Activated T-cell treated with anti-CD3 and anti-CD28 coated beads, Interleukin-2, amount 50 U/mL, for 4 hours (primary cell): ENCODE data around the gene SLC27A5. TPM values are rescaled to one million over a fixed set of nuclear protein-coding genes. Genes with fewer than 3 reads are reported as not detected.
"Not testable (repeated sequence)": the region's sequence is repeated elsewhere in the genome, so short reads cannot be mapped to it uniquely, and the experiment has no call there.

ENCODE experiments used
- ATAC-seq, 2 donors: fragments of 200-7000 bp; cut with Tn5 transposase; one replicate each; pipeline ENCODE4 v1.10.0; 2021
- DNase-seq: peaks from one replicate; pipeline ENCODE4 v3.0.0-alpha.2; 2020
- H3K27me3 Mint-ChIP-seq: one replicate; pipeline ENCODE4 v1.8.0; 2021; ENCODE audit warnings: low read depth, mixed read lengths
- H3K36me3 Mint-ChIP-seq: one replicate; pipeline ENCODE4 v1.8.0; 2022; ENCODE audit warnings: mixed read lengths; ENCODE audit not compliant: insufficient read depth
- H3K4me1 Mint-ChIP-seq: one replicate; pipeline ENCODE4 v1.8.0; 2021; ENCODE audit warnings: low read depth, mixed read lengths
- H3K4me3 Mint-ChIP-seq: one replicate; pipeline ENCODE4 v1.8.0; 2021; ENCODE audit warnings: mild to moderate bottlenecking, moderate library complexity, mixed read lengths
- H3K9me3 Mint-ChIP-seq: one replicate; pipeline ENCODE4 v1.8.0; 2021; ENCODE audit warnings: mixed read lengths
- total RNA-seq, 3 donors: library from RNA; stranded (reverse); gene quantifications; one replicate each; pipeline ENCODE4 v1.2.1, GENCODE V29; 2021

Gene SLC27A5
- total RNA-seq, 3 donors from 2014 or later, result 12.6 to 19.8 (median 19.5) TPM

GRCh38 chr19:58477130-58477529 lies 34.7 kb downstream of the SLC27A5 start:
- Mint-ChIP-seq H3K27me3 (no peaks in the 10 kb centered on the region), H3K9me3 (no peaks in the 10 kb centered on the region), H3K4me1 (peaks cover 19% of the 10 kb centered on the region), H3K36me3 (peaks cover 6% of the 10 kb centered on the region), H3K4me3 (peak overlapping the region; percentile 90)
- ATAC-seq, result no peak
- DNase-seq, result no peak

GRCh38 chr19:58476498-58477015 lies 35.2 kb downstream of the SLC27A5 start:
- no peak for DNase-seq
- Mint-ChIP-seq H3K4me1 (peaks cover 19% of the 10 kb centered on the region), H3K27me3 (no peaks in the 10 kb centered on the region), H3K4me3 (peak overlapping the region; percentile 90), H3K36me3 (peaks cover 6% of the 10 kb centered on the region), H3K9me3 (no peaks in the 10 kb centered on the region)
- ATAC-seq, result no peak

- ATAC-seq (peak; percentile 93 to 94), DNase-seq (peak; percentile 91)
- Mint-ChIP-seq H3K4me3 (peak within 1 kb of the TSS; percentile 90), H3K9me3 (no peaks in the 10 kb centered on the region), H3K27me3 (no peaks in the 10 kb centered on the region), H3K4me1 (peaks cover 19% of the 10 kb centered on the region), H3K36me3 (peaks cover 6% of the 10 kb centered on the region)
Observed at GRCh38 chr19:58475714-58476497, 35.9 kb downstream of the SLC27A5 start, which contains the start of gene ZNF446. TSS of gene ZNF446 (plus strand) at chr19:58476352. CDS start at chr19:58477219, 867 bp downstream.

GRCh38 chr19:58474997-58475713 lies 36.6 kb downstream of the SLC27A5 start:
- H3K27me3 Mint-ChIP-seq, result no peaks in the 10 kb centered on the region
- H3K9me3 Mint-ChIP-seq, result no peaks in the 10 kb centered on the region
- ATAC-seq (peak in 1 of 2 donors; percentile 1), DNase-seq (no peak)
- peaks cover 9% of the 10 kb centered on the region for H3K36me3 Mint-ChIP-seq
- peaks cover 19% of the 10 kb centered on the region for H3K4me1 Mint-ChIP-seq
- peak overlapping the region; percentile 90 for H3K4me3 Mint-ChIP-seq

GRCh38 chr19:58474291-58474996 lies 37.3 kb downstream of the SLC27A5 start:
- no peaks in the 10 kb centered on the region for H3K27me3 Mint-ChIP-seq
- H3K36me3 Mint-ChIP-seq, result peaks cover 9% of the 10 kb centered on the region
- H3K4me3 Mint-ChIP-seq, result peak overlapping the region; percentile 90
- peaks cover 19% of the 10 kb centered on the region for H3K4me1 Mint-ChIP-seq
- H3K9me3 Mint-ChIP-seq, result no peaks in the 10 kb centered on the region
- ATAC-seq, result no peak
- DNase-seq, result no peak

GRCh38 chr19:58473775-58474174 lies 38.0 kb downstream of the SLC27A5 start:
- Mint-ChIP-seq H3K27me3 (no peaks in the 10 kb centered on the region), H3K9me3 (no peaks in the 10 kb centered on the region), H3K36me3 (peaks cover 9% of the 10 kb centered on the region), H3K4me1 (peaks cover 22% of the 10 kb centered on the region), H3K4me3 (peak overlapping the region; percentile 90)
- DNase-seq, result no peak
- no peak for ATAC-seq

GRCh38 chr19:58471736-58472135 lies 40.1 kb downstream of the SLC27A5 start:
- ATAC-seq (no peak), DNase-seq (no peak)
- H3K4me3 Mint-ChIP-seq, result no peak overlapping the region
- H3K9me3 Mint-ChIP-seq, result no peaks in the 10 kb centered on the region
- H3K27me3 Mint-ChIP-seq, result no peaks in the 10 kb centered on the region
- peaks cover 31% of the 10 kb centered on the region for H3K4me1 Mint-ChIP-seq
- H3K36me3 Mint-ChIP-seq, result peaks cover 9% of the 10 kb centered on the region

GRCh38 chr19:58470837-58471543 lies 40.8 kb downstream of the SLC27A5 start:
- not testable (repeated sequence) for H3K4me3 Mint-ChIP-seq, ATAC-seq, H3K27me3 Mint-ChIP-seq, H3K36me3 Mint-ChIP-seq, DNase-seq, H3K9me3 Mint-ChIP-seq
- peaks cover 27% of the 10 kb centered on the region for H3K4me1 Mint-ChIP-seq

GRCh38 chr19:58469241-58470013 lies 42.4 kb downstream of the SLC27A5 start:
- Mint-ChIP-seq H3K36me3 (peaks cover 9% of the 10 kb centered on the region), H3K9me3 (no peaks in the 10 kb centered on the region), H3K4me1 (peaks cover 17% of the 10 kb centered on the region), H3K27me3 (no peaks in the 10 kb centered on the region), H3K4me3 (peak overlapping the region; percentile 33)
- ATAC-seq, result no peak
- no peak for DNase-seq

- Mint-ChIP-seq H3K4me1 (peaks cover 17% of the 10 kb centered on the region), H3K9me3 (no peaks in the 10 kb centered on the region), H3K4me3 (peak overlapping the region; percentile 88), H3K36me3 (peaks cover 9% of the 10 kb centered on the region), H3K27me3 (no peaks in the 10 kb centered on the region)
- ATAC-seq, result no peak
- no peak for DNase-seq
Observed at GRCh38 chr19:58468216-58468839, 43.5 kb downstream of the SLC27A5 start.

GRCh38 chr19:58466760-58467589 lies 44.8 kb downstream of the SLC27A5 start, which contains the start of gene ZNF324:
TSS of gene ZNF324 (plus strand) at chr19:58467080. CDS start at chr19:58469186, 2,106 bp downstream.
- H3K9me3 Mint-ChIP-seq, result no peaks in the 10 kb centered on the region
- peaks cover 17% of the 10 kb centered on the region for H3K4me1 Mint-ChIP-seq
- no peaks in the 10 kb centered on the region for H3K27me3 Mint-ChIP-seq
- H3K4me3 Mint-ChIP-seq, result peak within 1 kb of the TSS; percentile 88
- ATAC-seq (peak; percentile 95 to 97), DNase-seq (peak; percentile 96)
- peaks cover 3% of the 10 kb centered on the region for H3K36me3 Mint-ChIP-seq
